MM.1S (cell line): ENCODE measurements around the gene CCNYL1.

ENCODE experiments used
- DNase-seq: peaks from one replicate; pipeline ENCODE4 v3.0.0-alpha.2; 2015
- H2AFZ ChIP-seq: fragments of 300-600 bp; sonication (generic); 2 replicates; pipeline ENCODE4 v1.6.0; 2016; ENCODE audit warnings: antibody characterized with exemption, low read length
- H3F3A ChIP-seq: fragments of 300-600 bp; sonication (generic); 2 replicates; pipeline ENCODE4 v1.6.1; 2016; ENCODE audit warnings: mild to moderate bottlenecking, antibody characterized with exemption, low read length, moderate library complexity, mixed read lengths; ENCODE audit not compliant: insufficient read depth
- H3K27ac ChIP-seq: fragments of 300-600 bp; sonication (generic); 2 replicates; pipeline ENCODE4 v1.5.1; 2016; ENCODE audit warnings: mild to moderate bottlenecking, low read length
- H3K27me3 ChIP-seq: fragments of 300-600 bp; sonication (generic); replicated peaks from 2 replicates; pipeline ENCODE4 v1.6.0; 2016; ENCODE audit warnings: low read length; ENCODE audit not compliant: insufficient read depth
- H3K36me3 ChIP-seq: fragments of 300-600 bp; sonication (generic); replicated peaks from 2 replicates; pipeline ENCODE4 v1.6.1; 2016; ENCODE audit warnings: mild to moderate bottlenecking, low read length, mixed read lengths; ENCODE audit not compliant: insufficient read depth
- H3K4me1 ChIP-seq: fragments of 300-600 bp; sonication (generic); 2 replicates; pipeline ENCODE4 v1.6.1; 2016; ENCODE audit warnings: low read length, mixed read lengths
- H3K4me2 ChIP-seq: fragments of 300-600 bp; sonication (generic); 2 replicates; pipeline ENCODE4 v1.6.0; 2016; ENCODE audit warnings: low read depth, low read length
- H3K4me3 ChIP-seq: fragments of 300-600 bp; sonication (generic); 2 replicates; pipeline ENCODE4 v1.5.1; 2016; ENCODE audit warnings: low read length, mixed read lengths
- H3K79me2 ChIP-seq: fragments of 300-600 bp; sonication (generic); 2 replicates; pipeline ENCODE4 v1.6.1; 2016; ENCODE audit warnings: mixed run types, low read length, mixed read lengths
- H3K9ac ChIP-seq: fragments of 300-600 bp; sonication (generic); 2 replicates; pipeline ENCODE4 v1.6.1; 2016; ENCODE audit warnings: low read length, mixed read lengths
- H3K9me2 ChIP-seq: fragments of 300-600 bp; sonication (generic); replicated peaks from 2 replicates; pipeline ENCODE4 v1.6.1; 2016; ENCODE audit warnings: mild to moderate bottlenecking, low read length, mixed read lengths; ENCODE audit not compliant: insufficient read depth
- H3K9me3 ChIP-seq: fragments of 300-600 bp; sonication (generic); replicated peaks from 2 replicates; pipeline ENCODE4 v1.6.1; 2016; ENCODE audit warnings: mild to moderate bottlenecking, low read length, mixed read lengths; ENCODE audit not compliant: insufficient read depth
- H4K20me1 ChIP-seq: fragments of 300-600 bp; sonication (generic); 2 replicates; pipeline ENCODE4 v1.6.1; 2016; ENCODE audit warnings: mild to moderate bottlenecking, low read length, moderate library complexity, mixed read lengths; ENCODE audit not compliant: insufficient read depth
- EZH2 ChIP-seq: fragments of 300-600 bp; sonication (generic); optimal IDR thresholded peaks from 2 replicates; pipeline ENCODE3; 2017; ENCODE audit warnings: low read depth, mild to moderate bottlenecking, antibody characterized with exemption, low read length, mixed read lengths
- EZH2phosphoT487 ChIP-seq: fragments of 300-600 bp; sonication (generic); IDR thresholded peaks from 2 replicates; pipeline ENCODE4 v1.6.1; 2018; ENCODE audit warnings: antibody characterized with exemption, low read length
- TF ChIP-seq, protein P1 (sequence below): fragments of 300-600 bp; sonication (generic); IDR thresholded peaks from 2 replicates; pipeline ENCODE4 v1.5.1; 2016; ENCODE audit warnings: antibody characterized with exemption, low read length, mixed read lengths

Gene CCNYL1

DNA sequence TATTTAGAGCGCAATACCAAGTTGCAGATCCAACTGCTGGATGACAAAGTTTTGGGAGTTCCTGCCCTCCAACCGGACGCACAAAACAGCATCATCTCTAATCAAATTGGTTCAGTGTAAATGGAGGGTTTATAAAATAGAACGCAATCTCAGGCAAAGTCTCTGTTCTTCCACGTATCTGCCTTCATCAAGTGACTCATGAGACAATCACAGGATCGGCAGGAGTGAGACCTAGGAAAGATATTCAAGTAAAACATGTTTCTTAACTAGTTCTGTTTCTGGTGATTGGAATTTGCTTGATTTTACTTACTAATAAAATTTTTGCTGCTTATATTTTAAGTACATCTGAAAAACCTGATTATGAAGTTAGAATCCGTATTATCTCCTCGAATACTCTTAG is 50.7 kb downstream of the CCNYL1 start:
- TF ChIP-seq EZH2phosphoT487 (no peak), EZH2 (no peak)
- TF ChIP-seq, protein P1, sequence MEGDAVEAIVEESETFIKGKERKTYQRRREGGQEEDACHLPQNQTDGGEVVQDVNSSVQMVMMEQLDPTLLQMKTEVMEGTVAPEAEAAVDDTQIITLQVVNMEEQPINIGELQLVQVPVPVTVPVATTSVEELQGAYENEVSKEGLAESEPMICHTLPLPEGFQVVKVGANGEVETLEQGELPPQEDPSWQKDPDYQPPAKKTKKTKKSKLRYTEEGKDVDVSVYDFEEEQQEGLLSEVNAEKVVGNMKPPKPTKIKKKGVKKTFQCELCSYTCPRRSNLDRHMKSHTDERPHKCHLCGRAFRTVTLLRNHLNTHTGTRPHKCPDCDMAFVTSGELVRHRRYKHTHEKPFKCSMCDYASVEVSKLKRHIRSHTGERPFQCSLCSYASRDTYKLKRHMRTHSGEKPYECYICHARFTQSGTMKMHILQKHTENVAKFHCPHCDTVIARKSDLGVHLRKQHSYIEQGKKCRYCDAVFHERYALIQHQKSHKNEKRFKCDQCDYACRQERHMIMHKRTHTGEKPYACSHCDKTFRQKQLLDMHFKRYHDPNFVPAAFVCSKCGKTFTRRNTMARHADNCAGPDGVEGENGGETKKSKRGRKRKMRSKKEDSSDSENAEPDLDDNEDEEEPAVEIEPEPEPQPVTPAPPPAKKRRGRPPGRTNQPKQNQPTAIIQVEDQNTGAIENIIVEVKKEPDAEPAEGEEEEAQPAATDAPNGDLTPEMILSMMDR = no peak
- no peak overlapping the region for H3K9ac ChIP-seq
- DNase-seq = no peak
- H3K9me2 ChIP-seq = no peaks in the 10 kb centered on the region
- H2AFZ ChIP-seq = no peak overlapping the region
- H3K4me3 ChIP-seq = no peak overlapping the region
- no peaks in the 10 kb centered on the region for H3K9me3 ChIP-seq
- H3F3A ChIP-seq = no peaks in the 10 kb centered on the region; the same call in 1 of the 2 replicates
- no peaks in the 10 kb centered on the region for H3K4me1 ChIP-seq
- H3K36me3 ChIP-seq = no peaks in the 10 kb centered on the region
- no peak overlapping the region for H3K4me2 ChIP-seq
- H3K79me2 ChIP-seq = no peaks in the 10 kb centered on the region
- no peaks in the 10 kb centered on the region for H3K27me3 ChIP-seq
- H3K27ac ChIP-seq = no peak overlapping the region
- H4K20me1 ChIP-seq = no peaks in the 10 kb centered on the region

DNA sequence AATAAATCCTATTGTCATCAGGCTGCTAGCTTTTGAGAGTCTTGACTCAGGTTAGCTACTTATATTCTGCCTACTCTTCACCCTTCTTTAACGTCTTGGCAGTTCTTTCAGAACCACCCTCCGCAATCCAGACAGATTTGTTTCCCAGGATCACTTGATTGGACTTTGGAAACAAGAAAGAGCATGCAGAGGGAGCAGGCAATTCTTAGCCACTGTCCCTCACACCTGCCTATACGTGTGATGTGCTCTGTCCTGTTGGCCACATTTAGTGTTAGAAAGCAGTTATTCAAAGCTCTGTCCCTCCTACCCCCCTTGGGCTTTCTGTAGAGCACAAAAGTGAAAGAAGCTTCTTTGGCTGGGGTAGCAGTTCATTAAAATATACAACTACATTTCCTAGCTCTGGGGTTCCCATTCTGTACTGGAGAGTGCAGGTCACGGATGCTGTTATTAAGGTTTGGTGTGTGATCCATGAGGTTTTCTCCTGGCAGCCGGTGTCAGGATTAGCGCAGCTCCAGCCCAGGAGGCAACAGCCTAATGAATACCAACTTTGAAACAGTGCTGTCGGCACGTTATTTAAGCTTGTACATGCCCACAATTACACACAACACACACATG is 52.0 kb downstream of the CCNYL1 start:
- H4K20me1 ChIP-seq = no peaks in the 10 kb centered on the region
- H3K4me3 ChIP-seq = no peak overlapping the region
- H3K4me2 ChIP-seq = no peak overlapping the region

DNA sequence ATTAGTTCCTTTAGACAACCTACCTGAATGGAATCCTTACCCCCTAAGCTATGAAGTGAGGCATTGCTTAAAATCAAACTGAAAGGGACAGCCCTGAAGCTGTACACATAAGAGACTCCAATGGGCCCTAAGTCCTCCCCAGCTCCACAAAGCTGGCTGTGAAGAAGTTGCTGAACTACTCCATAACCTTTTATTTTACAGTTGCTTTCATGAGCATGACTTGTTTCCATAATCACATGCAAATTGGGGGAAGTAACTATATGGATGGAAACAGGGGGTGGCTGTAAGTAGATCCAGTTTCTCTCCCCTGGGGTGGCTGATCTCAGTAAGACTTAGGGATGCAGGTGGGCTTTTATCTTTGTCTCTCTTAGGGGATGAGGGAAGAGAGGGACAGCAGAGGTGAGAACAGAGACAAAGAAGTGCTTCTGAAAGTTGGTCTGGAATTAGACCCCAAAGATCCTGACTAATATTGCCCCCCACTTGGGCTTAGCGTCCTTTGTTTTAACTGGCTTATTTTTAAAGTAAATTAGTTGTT is 52.7 kb downstream of the CCNYL1 start:
- TF ChIP-seq EZH2phosphoT487 (no peak), EZH2 (no peak)
- TF ChIP-seq, protein P1 = no peak
- Histone ChIP-seq H3K4me3 (no peak overlapping the region), H3K9me2 (no peaks in the 10 kb centered on the region), H3K79me2 (no peaks in the 10 kb centered on the region), H3F3A (no peaks in the 10 kb centered on the region), H3K36me3 (no peaks in the 10 kb centered on the region), H4K20me1 (no peaks in the 10 kb centered on the region), H3K9me3 (no peaks in the 10 kb centered on the region), H3K4me1 (no peaks in the 10 kb centered on the region), H3K27ac (no peak overlapping the region), H3K27me3 (no peaks in the 10 kb centered on the region), H3K9ac (no peak overlapping the region), H2AFZ (no peak overlapping the region), H3K4me2 (no peak overlapping the region)
- DNase-seq = no peak

More for the DNA sequence above, 52.0 kb downstream of the CCNYL1 start:
- Histone ChIP-seq H3K27me3 (no peaks in the 10 kb centered on the region), H3K9me2 (no peaks in the 10 kb centered on the region), H3K4me1 (no peaks in the 10 kb centered on the region), H3K36me3 (no peaks in the 10 kb centered on the region), H2AFZ (no peak overlapping the region), H3F3A (no peaks in the 10 kb centered on the region), H3K27ac (no peak overlapping the region), H3K9ac (no peak overlapping the region), H3K9me3 (no peaks in the 10 kb centered on the region), H3K79me2 (no peaks in the 10 kb centered on the region)
- no peak for DNase-seq
- TF ChIP-seq, protein P1 = no peak
